HEK293 (cell line): ENCODE results near the gene INO80C.

ENCODE experiments used
- CTCF ChIA-PET: fragments of 350-600 bp; formaldehyde crosslinking; extraction: SDS; loops from one replicate; lab custom pipeline; 2021; ENCODE audit warnings: antibody characterized with exemption; lab: Yijun Ruan, JAX
- POLR2A ChIA-PET: fragments of 300-600 bp; formaldehyde crosslinking; extraction: SDS; loops from one replicate; lab custom pipeline; 2020; ENCODE audit warnings: antibody characterized with exemption, inconsistent platforms; lab: Yijun Ruan, JAX
- H3K27ac ChIP-seq: fragments of 200-500 bp; sonication (Bioruptor generic); 2 replicates; pipeline ENCODE4 v1.5.1; 2014; ENCODE audit warnings: low read depth, low read length, control low read depth, inconsistent platforms; ENCODE audit errors: extremely low read depth
- H3K36me3 ChIP-seq, 2 experiments: fragments of 200-500 bp in 1 of 2; sonication (Bioruptor generic) in 1 of 2; 1 replicate in 1 of 2; 2 replicates in 1 of 2; pipeline ENCODE4 v1.5.1; 2014 to 2017; ENCODE audit warnings: inconsistent platforms in 2 of 2, low read length in 2 of 2; ENCODE audit not compliant: control insufficient read depth in 2 of 2, insufficient read depth in 1 of 2
- H3K4me1 ChIP-seq: fragments of 200-500 bp; sonication (Bioruptor generic); 2 replicates; pipeline ENCODE4 v1.5.1; 2014; ENCODE audit warnings: mild to moderate bottlenecking, low read length, inconsistent platforms; ENCODE audit not compliant: control insufficient read depth, insufficient read depth
- H3K4me3 ChIP-seq: 2 replicates; pipeline ENCODE4 v1.5.1; 2011; ENCODE audit warnings: low read depth, mild to moderate bottlenecking, control low read depth, low read length, moderate library complexity
- H3K9me3 ChIP-seq: fragments of 200-500 bp; sonication (Bioruptor generic); 2 replicates; pipeline ENCODE4 v1.5.1; 2014; ENCODE audit warnings: low read depth, low read length, inconsistent platforms; ENCODE audit not compliant: control insufficient read depth, insufficient read depth
- ATF2 ChIP-seq: fragments of 450-650 bp; formaldehyde crosslinking; IDR thresholded peaks from 2 replicates; pipeline ENCODE4 v1.5.1; 2016; ENCODE audit warnings: missing biosample characterization, missing genetic modification characterization, low read depth
- BCL11B ChIP-seq: fragments of 450-650 bp; formaldehyde crosslinking; IDR thresholded peaks from 2 replicates; pipeline ENCODE4 v1.5.1; 2016; ENCODE audit warnings: low read depth, missing biosample characterization, missing genetic modification characterization
- GLIS2 ChIP-seq: fragments of 450-650 bp; formaldehyde crosslinking; IDR thresholded peaks from 2 replicates; pipeline ENCODE4 v1.5.1; 2016; ENCODE audit warnings: missing biosample characterization, missing genetic modification characterization
- KLF16 ChIP-seq: fragments of 450-650 bp; formaldehyde crosslinking; IDR thresholded peaks from 2 replicates; pipeline ENCODE4 v1.5.1; 2017; ENCODE audit warnings: missing biosample characterization, missing genetic modification characterization
- OSR2 ChIP-seq: fragments of 450-650 bp; formaldehyde crosslinking; IDR thresholded peaks from 2 replicates; pipeline ENCODE4 v1.5.1; 2016; ENCODE audit warnings: missing biosample characterization, missing genetic modification characterization
- SP3 ChIP-seq: fragments of 450-650 bp; formaldehyde crosslinking; IDR thresholded peaks from 2 replicates; pipeline ENCODE4 v1.5.1; 2016; ENCODE audit warnings: missing biosample characterization, missing genetic modification characterization
- ZBTB21 ChIP-seq: fragments of 450-650 bp; formaldehyde crosslinking; IDR thresholded peaks from 2 replicates; pipeline ENCODE4 v1.5.1; 2017; ENCODE audit warnings: missing biosample characterization, missing genetic modification characterization
- ZFHX2 ChIP-seq: fragments of 450-650 bp; formaldehyde crosslinking; conservative IDR thresholded peaks from 2 replicates; pipeline ENCODE4 v1.5.1; 2016; ENCODE audit warnings: missing biosample characterization, missing genetic modification characterization
- ZFP41 ChIP-seq: fragments of 450-650 bp; formaldehyde crosslinking; IDR thresholded peaks from 2 replicates; pipeline ENCODE4 v1.5.1; 2016; ENCODE audit warnings: missing biosample characterization, missing genetic modification characterization, borderline replicate concordance
- ZFP69B ChIP-seq: fragments of 450-650 bp; formaldehyde crosslinking; IDR thresholded peaks from 2 replicates; pipeline ENCODE4 v1.5.1; 2016; ENCODE audit warnings: missing biosample characterization, missing genetic modification characterization
- ZNF16 ChIP-seq: fragments of 450-650 bp; formaldehyde crosslinking; IDR thresholded peaks from 2 replicates; pipeline ENCODE4 v1.5.1; 2016; ENCODE audit warnings: low read depth, missing biosample characterization, missing genetic modification characterization
- ZNF184 ChIP-seq: fragments of 450-650 bp; IDR thresholded peaks from 2 replicates; pipeline ENCODE4 v1.5.1; 2018; ENCODE audit warnings: missing biosample characterization, mild to moderate bottlenecking, missing genetic modification characterization
- ZNF202 ChIP-seq: fragments of 450-650 bp; formaldehyde crosslinking; IDR thresholded peaks from 2 replicates; pipeline ENCODE4 v1.5.1; 2016; ENCODE audit warnings: missing biosample characterization, missing genetic modification characterization, borderline replicate concordance
- ZNF239 ChIP-seq: fragments of 450-650 bp; formaldehyde crosslinking; IDR thresholded peaks from 2 replicates; pipeline ENCODE4 v1.5.1; 2016; ENCODE audit warnings: missing biosample characterization, missing genetic modification characterization
- ZNF24 ChIP-seq: fragments of 450-650 bp; formaldehyde crosslinking; IDR thresholded peaks from 2 replicates; pipeline ENCODE4 v1.5.1; 2016; ENCODE audit warnings: missing biosample characterization, missing genetic modification characterization
- ZNF302 ChIP-seq: fragments of 450-650 bp; formaldehyde crosslinking; IDR thresholded peaks from 2 replicates; pipeline ENCODE4 v1.5.1; 2016; ENCODE audit warnings: missing biosample characterization, missing genetic modification characterization, low read depth
- ZNF311 ChIP-seq: fragments of 450-650 bp; formaldehyde crosslinking; IDR thresholded peaks from 2 replicates; pipeline ENCODE4 v1.5.1; 2017; ENCODE audit warnings: missing biosample characterization, missing genetic modification characterization, borderline replicate concordance
- ZNF366 ChIP-seq: fragments of 450-650 bp; formaldehyde crosslinking; conservative IDR thresholded peaks from 2 replicates; pipeline ENCODE4 v1.5.1; 2016; ENCODE audit warnings: missing biosample characterization, missing genetic modification characterization
- ZNF423 ChIP-seq: fragments of 450-650 bp; formaldehyde crosslinking; IDR thresholded peaks from 2 replicates; pipeline ENCODE4 v1.5.1; 2016; ENCODE audit warnings: missing biosample characterization, missing genetic modification characterization
- ZNF596 ChIP-seq: fragments of 450-650 bp; IDR thresholded peaks from 2 replicates; pipeline ENCODE4 v1.5.0; 2018; ENCODE audit warnings: missing biosample characterization, mild to moderate bottlenecking, missing genetic modification characterization, moderate library complexity
- ZNF664 ChIP-seq: fragments of 450-650 bp; formaldehyde crosslinking; IDR thresholded peaks from 2 replicates; pipeline ENCODE4 v1.5.1; 2016; ENCODE audit warnings: missing biosample characterization, missing genetic modification characterization
- ZNF777 ChIP-seq: fragments of 450-650 bp; formaldehyde crosslinking; IDR thresholded peaks from 2 replicates; pipeline ENCODE4 v1.5.1; 2017; ENCODE audit warnings: missing biosample characterization, missing genetic modification characterization, borderline replicate concordance
- TF ChIP-seq, protein P1 (sequence below): fragments of 450-650 bp; formaldehyde crosslinking; optimal IDR thresholded peaks from 2 replicates; pipeline ENCODE3; 2016; ENCODE audit warnings: missing biosample characterization, mild to moderate bottlenecking, missing genetic modification characterization
- TF ChIP-seq, protein P2 (sequence below): fragments of 450-650 bp; formaldehyde crosslinking; IDR thresholded peaks from 2 replicates; pipeline ENCODE4 v1.5.1; 2016; ENCODE audit warnings: missing biosample characterization, missing genetic modification characterization
- TF ChIP-seq, protein P3 (sequence below): fragments of 450-650 bp; formaldehyde crosslinking; IDR thresholded peaks from 2 replicates; pipeline ENCODE4 v1.5.1; 2016; ENCODE audit warnings: missing biosample characterization, missing genetic modification characterization
- TF ChIP-seq, protein P4 (sequence below): fragments of 450-650 bp; formaldehyde crosslinking; IDR thresholded peaks from 2 replicates; pipeline ENCODE4 v1.5.1; 2016; ENCODE audit warnings: missing biosample characterization, missing genetic modification characterization

The INO80C gene

GRCh38 chr18:35443847-35444246, 53.9 kb downstream of the INO80C start (continued):
- TF ChIP-seq, protein P1, sequence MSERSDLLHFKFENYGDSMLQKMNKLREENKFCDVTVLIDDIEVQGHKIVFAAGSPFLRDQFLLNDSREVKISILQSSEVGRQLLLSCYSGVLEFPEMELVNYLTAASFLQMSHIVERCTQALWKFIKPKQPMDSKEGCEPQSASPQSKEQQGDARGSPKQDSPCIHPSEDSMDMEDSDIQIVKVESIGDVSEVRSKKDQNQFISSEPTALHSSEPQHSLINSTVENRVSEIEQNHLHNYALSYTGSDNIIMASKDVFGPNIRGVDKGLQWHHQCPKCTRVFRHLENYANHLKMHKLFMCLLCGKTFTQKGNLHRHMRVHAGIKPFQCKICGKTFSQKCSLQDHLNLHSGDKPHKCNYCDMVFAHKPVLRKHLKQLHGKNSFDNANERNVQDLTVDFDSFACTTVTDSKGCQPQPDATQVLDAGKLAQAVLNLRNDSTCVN (tag by site-specific recombination), result no peak
- TF ChIP-seq ZFHX2 (tag by site-specific recombination), result no peak
- no peak for TF ChIP-seq KLF16 (tag by site-specific recombination)

GRCh38 chr18:35443434-35443833, 54.3 kb downstream of the INO80C start:
- Histone ChIP-seq H3K4me3 (no peak overlapping the region), H3K9me3 (no peaks in the 10 kb centered on the region), H3K27ac (no peak overlapping the region)
- CTCF ChIA-PET, result no interaction called here
- POLR2A ChIA-PET, result no interaction called here
- TF ChIP-seq ZNF202 (tag by site-specific recombination) (no peak), ATF2 (tag by site-specific recombination) (no peak), ZNF24 (tag by site-specific recombination) (no peak)
- TF ChIP-seq, all 188 proteins: peak for 0
- Histone ChIP-seq H3K36me3 (no peaks in the 10 kb centered on the region), H3K4me1 (no peaks in the 10 kb centered on the region)

DNA sequence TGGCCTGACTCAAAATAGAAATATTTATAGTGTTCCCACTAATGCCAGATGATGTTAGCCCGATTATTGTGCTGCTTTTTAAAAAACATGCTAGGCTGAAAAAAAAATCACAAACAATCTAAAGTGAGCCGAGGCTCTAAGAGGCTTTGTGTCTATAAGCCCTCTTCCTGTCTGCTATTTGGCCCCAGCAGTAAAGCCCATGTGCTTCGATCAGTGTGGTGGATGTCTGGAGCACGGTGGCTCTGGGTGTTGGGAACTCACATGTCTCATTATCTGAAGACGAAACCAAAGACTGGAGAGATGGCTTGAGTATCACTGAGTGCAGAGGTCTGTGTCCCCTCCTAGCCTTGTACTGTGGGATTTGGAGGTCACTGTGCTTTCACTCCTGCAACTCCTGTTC, 55.1 kb downstream of the INO80C start:
- Histone ChIP-seq H3K36me3 (no peaks in the 10 kb centered on the region), H3K4me1 (no peaks in the 10 kb centered on the region), H3K27ac (no peak overlapping the region), H3K4me3 (no peak overlapping the region)
- POLR2A ChIA-PET, result no interaction called here
- TF ChIP-seq ZNF311 (tag by site-specific recombination) (no peak), ZNF423 (tag by site-specific recombination) (no peak), ZNF184 (tag by site-specific recombination) (no peak), ZFP41 (no peak), SP3 (tag by site-specific recombination) (no peak), ZNF596 (no peak), BCL11B (tag by site-specific recombination) (no peak), ZNF302 (tag by site-specific recombination) (no peak), ZNF366 (tag by site-specific recombination) (no peak), ZNF16 (no peak), GLIS2 (tag by site-specific recombination) (no peak), OSR2 (tag by site-specific recombination) (no peak), ZNF777 (tag by site-specific recombination) (no peak), ZNF664 (tag by site-specific recombination) (no peak), ZBTB21 (tag by site-specific recombination) (no peak), ZNF239 (tag by site-specific recombination) (no peak), ZFP69B (tag by site-specific recombination) (no peak)
- TF ChIP-seq, protein P2, sequence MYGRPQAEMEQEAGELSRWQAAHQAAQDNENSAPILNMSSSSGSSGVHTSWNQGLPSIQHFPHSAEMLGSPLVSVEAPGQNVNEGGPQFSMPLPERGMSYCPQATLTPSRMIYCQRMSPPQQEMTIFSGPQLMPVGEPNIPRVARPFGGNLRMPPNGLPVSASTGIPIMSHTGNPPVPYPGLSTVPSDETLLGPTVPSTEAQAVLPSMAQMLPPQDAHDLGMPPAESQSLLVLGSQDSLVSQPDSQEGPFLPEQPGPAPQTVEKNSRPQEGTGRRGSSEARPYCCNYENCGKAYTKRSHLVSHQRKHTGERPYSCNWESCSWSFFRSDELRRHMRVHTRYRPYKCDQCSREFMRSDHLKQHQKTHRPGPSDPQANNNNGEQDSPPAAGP (tag by site-specific recombination), result no peak
- TF ChIP-seq, protein P3, sequence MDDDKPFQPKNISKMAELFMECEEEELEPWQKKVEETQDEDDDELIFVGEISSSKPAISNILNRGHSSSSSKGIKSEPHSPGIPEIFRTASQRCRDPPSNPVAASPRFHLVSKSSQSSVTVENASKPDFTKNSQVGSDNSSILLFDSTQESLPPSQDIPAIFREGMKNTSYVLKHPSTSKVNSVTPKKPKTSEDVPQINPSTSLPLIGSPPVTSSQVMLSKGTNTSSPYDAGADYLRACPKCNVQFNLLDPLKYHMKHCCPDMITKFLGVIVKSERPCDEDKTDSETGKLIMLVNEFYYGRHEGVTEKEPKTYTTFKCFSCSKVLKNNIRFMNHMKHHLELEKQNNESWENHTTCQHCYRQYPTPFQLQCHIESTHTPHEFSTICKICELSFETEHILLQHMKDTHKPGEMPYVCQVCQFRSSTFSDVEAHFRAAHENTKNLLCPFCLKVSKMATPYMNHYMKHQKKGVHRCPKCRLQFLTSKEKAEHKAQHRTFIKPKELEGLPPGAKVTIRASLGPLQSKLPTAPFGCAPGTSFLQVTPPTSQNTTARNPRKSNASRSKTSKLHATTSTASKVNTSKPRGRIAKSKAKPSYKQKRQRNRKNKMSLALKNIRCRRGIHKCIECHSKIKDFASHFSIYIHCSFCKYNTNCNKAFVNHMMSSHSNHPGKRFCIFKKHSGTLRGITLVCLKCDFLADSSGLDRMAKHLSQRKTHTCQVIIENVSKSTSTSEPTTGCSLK, result no peak
- TF ChIP-seq, protein P4, sequence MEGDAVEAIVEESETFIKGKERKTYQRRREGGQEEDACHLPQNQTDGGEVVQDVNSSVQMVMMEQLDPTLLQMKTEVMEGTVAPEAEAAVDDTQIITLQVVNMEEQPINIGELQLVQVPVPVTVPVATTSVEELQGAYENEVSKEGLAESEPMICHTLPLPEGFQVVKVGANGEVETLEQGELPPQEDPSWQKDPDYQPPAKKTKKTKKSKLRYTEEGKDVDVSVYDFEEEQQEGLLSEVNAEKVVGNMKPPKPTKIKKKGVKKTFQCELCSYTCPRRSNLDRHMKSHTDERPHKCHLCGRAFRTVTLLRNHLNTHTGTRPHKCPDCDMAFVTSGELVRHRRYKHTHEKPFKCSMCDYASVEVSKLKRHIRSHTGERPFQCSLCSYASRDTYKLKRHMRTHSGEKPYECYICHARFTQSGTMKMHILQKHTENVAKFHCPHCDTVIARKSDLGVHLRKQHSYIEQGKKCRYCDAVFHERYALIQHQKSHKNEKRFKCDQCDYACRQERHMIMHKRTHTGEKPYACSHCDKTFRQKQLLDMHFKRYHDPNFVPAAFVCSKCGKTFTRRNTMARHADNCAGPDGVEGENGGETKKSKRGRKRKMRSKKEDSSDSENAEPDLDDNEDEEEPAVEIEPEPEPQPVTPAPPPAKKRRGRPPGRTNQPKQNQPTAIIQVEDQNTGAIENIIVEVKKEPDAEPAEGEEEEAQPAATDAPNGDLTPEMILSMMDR (tag by site-specific recombination), result no peak
- TF ChIP-seq, all 188 proteins: peak for 0
- CTCF ChIA-PET, result no interaction called here
- no peaks in the 10 kb centered on the region for H3K9me3 ChIP-seq
